MM.1S (cell line): ENCODE data around the gene AVP.

Experiments
- DNase-seq: peaks from one replicate; pipeline ENCODE4 v3.0.0-alpha.2; 2015
- H2AFZ ChIP-seq: fragments of 300-600 bp; sonication (generic); 2 replicates; pipeline ENCODE4 v1.6.0; 2016; ENCODE audit warnings: antibody characterized with exemption, low read length
- H3F3A ChIP-seq: fragments of 300-600 bp; sonication (generic); 2 replicates; pipeline ENCODE4 v1.6.1; 2016; ENCODE audit warnings: mild to moderate bottlenecking, antibody characterized with exemption, low read length, moderate library complexity, mixed read lengths; ENCODE audit not compliant: insufficient read depth
- H3K27ac ChIP-seq: fragments of 300-600 bp; sonication (generic); 2 replicates; pipeline ENCODE4 v1.5.1; 2016; ENCODE audit warnings: mild to moderate bottlenecking, low read length
- H3K27me3 ChIP-seq: fragments of 300-600 bp; sonication (generic); replicated peaks from 2 replicates; pipeline ENCODE4 v1.6.0; 2016; ENCODE audit warnings: low read length; ENCODE audit not compliant: insufficient read depth
- H3K36me3 ChIP-seq: fragments of 300-600 bp; sonication (generic); replicated peaks from 2 replicates; pipeline ENCODE4 v1.6.1; 2016; ENCODE audit warnings: mild to moderate bottlenecking, low read length, mixed read lengths; ENCODE audit not compliant: insufficient read depth
- H3K4me1 ChIP-seq: fragments of 300-600 bp; sonication (generic); 2 replicates; pipeline ENCODE4 v1.6.1; 2016; ENCODE audit warnings: low read length, mixed read lengths
- H3K4me2 ChIP-seq: fragments of 300-600 bp; sonication (generic); 2 replicates; pipeline ENCODE4 v1.6.0; 2016; ENCODE audit warnings: low read depth, low read length
- H3K4me3 ChIP-seq: fragments of 300-600 bp; sonication (generic); 2 replicates; pipeline ENCODE4 v1.5.1; 2016; ENCODE audit warnings: low read length, mixed read lengths
- H3K79me2 ChIP-seq: fragments of 300-600 bp; sonication (generic); 2 replicates; pipeline ENCODE4 v1.6.1; 2016; ENCODE audit warnings: mixed run types, low read length, mixed read lengths
- H3K9ac ChIP-seq: fragments of 300-600 bp; sonication (generic); 2 replicates; pipeline ENCODE4 v1.6.1; 2016; ENCODE audit warnings: low read length, mixed read lengths
- H3K9me2 ChIP-seq: fragments of 300-600 bp; sonication (generic); replicated peaks from 2 replicates; pipeline ENCODE4 v1.6.1; 2016; ENCODE audit warnings: mild to moderate bottlenecking, low read length, mixed read lengths; ENCODE audit not compliant: insufficient read depth
- H3K9me3 ChIP-seq: fragments of 300-600 bp; sonication (generic); replicated peaks from 2 replicates; pipeline ENCODE4 v1.6.1; 2016; ENCODE audit warnings: mild to moderate bottlenecking, low read length, mixed read lengths; ENCODE audit not compliant: insufficient read depth
- H4K20me1 ChIP-seq: fragments of 300-600 bp; sonication (generic); 2 replicates; pipeline ENCODE4 v1.6.1; 2016; ENCODE audit warnings: mild to moderate bottlenecking, low read length, moderate library complexity, mixed read lengths; ENCODE audit not compliant: insufficient read depth
- CTCF ChIP-seq: fragments of 300-600 bp; sonication (generic); IDR thresholded peaks from 2 replicates; pipeline ENCODE4 v1.5.1; 2016; ENCODE audit warnings: antibody characterized with exemption, low read length, mixed read lengths
- EZH2 ChIP-seq: fragments of 300-600 bp; sonication (generic); optimal IDR thresholded peaks from 2 replicates; pipeline ENCODE3; 2017; ENCODE audit warnings: low read depth, mild to moderate bottlenecking, antibody characterized with exemption, low read length, mixed read lengths
- EZH2phosphoT487 ChIP-seq: fragments of 300-600 bp; sonication (generic); IDR thresholded peaks from 2 replicates; pipeline ENCODE4 v1.6.1; 2018; ENCODE audit warnings: antibody characterized with exemption, low read length

The AVP gene

GRCh38 chr20:3123542-3123941 lies 39.0 kb upstream of the AVP start:
- no peak overlapping the region for H3K9ac ChIP-seq
- no peaks in the 10 kb centered on the region for H3K9me2 ChIP-seq
- H3K27ac ChIP-seq = no peak overlapping the region
- DNase-seq = no peak
- no peak overlapping the region for H3K4me2 ChIP-seq
- no peaks in the 10 kb centered on the region for H3K9me3 ChIP-seq
- H3K36me3 ChIP-seq = 0 out of 2 replicates have a peak, but pooled peaks cover 8% of the 10 kb centered on the region
- H3K4me1 ChIP-seq = no peaks in the 10 kb centered on the region
- no peak overlapping the region for H2AFZ ChIP-seq
- no peaks in the 10 kb centered on the region for H3K79me2 ChIP-seq
- TF ChIP-seq EZH2phosphoT487 = no peak
- TF ChIP-seq EZH2 = no peak
- no peak for TF ChIP-seq CTCF
- no peaks in the 10 kb centered on the region for H4K20me1 ChIP-seq
- no peak overlapping the region for H3K4me3 ChIP-seq
- H3K27me3 ChIP-seq = no peaks in the 10 kb centered on the region
- H3F3A ChIP-seq = no peaks in the 10 kb centered on the region

- H3F3A ChIP-seq = no peaks in the 10 kb centered on the region
- H3K9me2 ChIP-seq = no peaks in the 10 kb centered on the region
- no peak for DNase-seq
- H3K4me3 ChIP-seq = no peak overlapping the region
- H3K27me3 ChIP-seq = no peaks in the 10 kb centered on the region
- no peaks in the 10 kb centered on the region for H4K20me1 ChIP-seq
- no peaks in the 10 kb centered on the region for H3K4me1 ChIP-seq
- H3K4me2 ChIP-seq = no peak overlapping the region
- H3K27ac ChIP-seq = no peak overlapping the region
- H3K79me2 ChIP-seq = no peaks in the 10 kb centered on the region
- no peaks in the 10 kb centered on the region for H3K9me3 ChIP-seq
- no peak overlapping the region for H3K9ac ChIP-seq
- TF ChIP-seq CTCF (no peak), EZH2phosphoT487 (no peak), EZH2 (no peak)
- H2AFZ ChIP-seq = no peak overlapping the region
- 0 out of 2 replicates have a peak, but pooled peaks cover 8% of the 10 kb centered on the region for H3K36me3 ChIP-seq
Measured at GRCh38 chr20:3121955-3122610, 37.6 kb upstream of the AVP start.

- no peaks in the 10 kb centered on the region for H3F3A ChIP-seq
- H4K20me1 ChIP-seq = no peaks in the 10 kb centered on the region
- no peak for TF ChIP-seq EZH2phosphoT487
- no peak for TF ChIP-seq CTCF
- no peak for TF ChIP-seq EZH2
- no peak overlapping the region for H3K27ac ChIP-seq
- H3K9ac ChIP-seq = no peak overlapping the region
- H3K36me3 ChIP-seq = 0 out of 2 replicates have a peak, but pooled peaks cover 8% of the 10 kb centered on the region
- no peaks in the 10 kb centered on the region for H3K4me1 ChIP-seq
- no peaks in the 10 kb centered on the region for H3K79me2 ChIP-seq
- H3K9me2 ChIP-seq = no peaks in the 10 kb centered on the region
- H3K4me3 ChIP-seq = no peak overlapping the region
- no peak overlapping the region for H3K4me2 ChIP-seq
- H3K27me3 ChIP-seq = no peaks in the 10 kb centered on the region
- no peak overlapping the region for H2AFZ ChIP-seq
- no peak for DNase-seq
- no peaks in the 10 kb centered on the region for H3K9me3 ChIP-seq
Measured at GRCh38 chr20:3121271-3121911, 36.9 kb upstream of the AVP start.
